Endothelial cell of umbilical vein (primary cell): ENCODE results near the gene BDP1. TPM values are rescaled to one million over a fixed set of nuclear protein-coding genes. Genes with fewer than 3 reads are reported as not detected.

ENCODE experiments used
- BruUV-seq: library from RNA; stranded (reverse); fragments of 400-500 nt; replicated peaks from 2 replicates; lab custom pipeline; 2021; lab: Mats Ljungman, UMichigan
- CTCF ChIA-PET: fragments of 300-600, 350-600 bp; sonication (Branson Sonifier 250); formaldehyde crosslinking; loops from one replicate; lab custom pipeline; 2021; ENCODE audit warnings: antibody characterized with exemption, inconsistent platforms; lab: Charles Lee
- POLR2A ChIA-PET: fragments of 300-600, 350-600 bp; sonication (Branson Sonifier 250); formaldehyde crosslinking; loops from one replicate; lab custom pipeline; 2021; ENCODE audit warnings: antibody characterized with exemption, inconsistent platforms; lab: Charles Lee
- DNase-seq: peaks from one replicate; pipeline ENCODE4 v3.0.0-alpha.2; 2011; ENCODE audit warnings: low read depth, low spot score
- FAIRE-seq: peaks from 2 replicates; lab custom pipeline; 2011; peaks lifted over from hg19 to GRCh38; lab: Jason Lieb, UNC
- H2AFZ ChIP-seq: 2 replicates; pipeline ENCODE4 v1.6.0; 2012; ENCODE audit warnings: low read depth, low read length, control low read depth, inconsistent platforms
- H3K27ac ChIP-seq: 2 replicates; pipeline ENCODE4 v1.5.1; 2011; ENCODE audit warnings: low read depth, mild to moderate bottlenecking, control low read depth, low read length, moderate library complexity; ENCODE audit not compliant: insufficient read depth
- H3K27me3 ChIP-seq, 2 experiments: 2 replicates each; pipeline versions ENCODE4 v1.6.0 to v1.6.1; 2011; ENCODE audit warnings: low read length in 2 of 2, mixed read lengths in 1 of 2; ENCODE audit not compliant: control insufficient read depth in 2 of 2, insufficient read depth in 2 of 2
- H3K36me3 ChIP-seq, 2 experiments: 2 replicates in 1 of 2; 3 replicates in 1 of 2; pipeline ENCODE4 v1.5.1; 2011; ENCODE audit warnings: low read length in 2 of 2, mild to moderate bottlenecking in 1 of 2, moderate library complexity in 1 of 2; ENCODE audit not compliant: control insufficient read depth in 2 of 2, insufficient read depth in 2 of 2; ENCODE audit errors: extremely low read depth in 1 of 2
- H3K4me1 ChIP-seq: 3 replicates; pipeline ENCODE4 v1.5.1; 2011; ENCODE audit warnings: mild to moderate bottlenecking, low read length; ENCODE audit not compliant: control insufficient read depth, insufficient read depth; ENCODE audit errors: extremely low read depth
- H3K4me2 ChIP-seq: 2 replicates; pipeline ENCODE4 v1.6.1; 2011; ENCODE audit warnings: low read length, control low read depth, mixed read lengths; ENCODE audit not compliant: insufficient read depth
- H3K4me3 ChIP-seq, 3 experiments: fragments of 200-600 bp in 1 of 3; sonication (generic), shearing (Covaris generic) in 1 of 3; replicated peaks in 1 of 3; 2 replicates each; pipeline ENCODE4 v1.5.1; 2011 to 2016; ENCODE audit warnings: control low read depth in 3 of 3, low read length in 3 of 3, mild to moderate bottlenecking in 2 of 3, inconsistent platforms in 1 of 3, low read depth in 1 of 3, moderate library complexity in 1 of 3; ENCODE audit not compliant: insufficient read depth in 1 of 3
- H3K79me2 ChIP-seq: 2 replicates; pipeline ENCODE4 v1.6.0; 2012; ENCODE audit warnings: low read length, inconsistent platforms; ENCODE audit not compliant: control insufficient read depth, insufficient read depth
- H3K9ac ChIP-seq: replicated peaks from 2 replicates; pipeline ENCODE3; 2011; ENCODE audit warnings: low read length, control low read depth; ENCODE audit not compliant: insufficient read depth; ENCODE audit errors: extremely low read depth
- H3K9me1 ChIP-seq: replicated peaks from 3 replicates; pipeline ENCODE4 v1.6.0; 2011; ENCODE audit warnings: mild to moderate bottlenecking, low read length; ENCODE audit not compliant: control insufficient read depth, insufficient read depth; ENCODE audit errors: extremely low read depth
- H3K9me3 ChIP-seq: replicated peaks from 2 replicates; pipeline ENCODE4 v1.5.1; 2012; ENCODE audit warnings: low read length, inconsistent platforms; ENCODE audit not compliant: control insufficient read depth, insufficient read depth
- H4K20me1 ChIP-seq: replicated peaks from 2 replicates; pipeline ENCODE3; 2011; ENCODE audit warnings: mild to moderate bottlenecking, low read length; ENCODE audit not compliant: control insufficient read depth, insufficient read depth; ENCODE audit errors: extremely low read depth
- CTCF ChIP-seq, 2 donors: IDR thresholded peaks; 1 replicate in 1 of 2; 2 replicates in 1 of 2; pipeline ENCODE4 v1.5.1; 2011; ENCODE audit warnings: low read length in 2 of 2, mild to moderate bottlenecking in 2 of 2, moderate library complexity in 2 of 2, control low read depth in 1 of 2, inconsistent platforms in 1 of 2, low read depth in 1 of 2; ENCODE audit not compliant: insufficient read depth in 1 of 2; ENCODE audit errors: extremely low read depth in 1 of 2
- EZH2 ChIP-seq: IDR thresholded peaks from 2 replicates; pipeline ENCODE4 v1.6.1; 2012; ENCODE audit warnings: borderline replicate concordance, low read depth, mild to moderate bottlenecking, moderate library complexity, low read length, inconsistent platforms; ENCODE audit not compliant: severe bottlenecking
- FOS ChIP-seq: IDR thresholded peaks from 2 replicates; pipeline ENCODE4 v1.6.1; 2011; ENCODE audit warnings: mild to moderate bottlenecking, low read length, moderate library complexity, borderline replicate concordance; ENCODE audit not compliant: insufficient read depth
- GATA2 ChIP-seq: IDR thresholded peaks from 2 replicates; pipeline ENCODE4 v1.7.0; 2011; ENCODE audit warnings: low read depth, mild to moderate bottlenecking, moderate library complexity, mixed read lengths, low read length; ENCODE audit not compliant: insufficient read length, insufficient read depth
- MAX ChIP-seq: IDR thresholded peaks from 2 replicates; pipeline ENCODE4 v1.6.1; 2011; ENCODE audit not compliant: insufficient read depth, insufficient read length
- MYC ChIP-seq: IDR thresholded peaks from one replicate; pipeline ENCODE4 v1.6.1; 2011; ENCODE audit warnings: mild to moderate bottlenecking, low read depth, low read length
- POLR2A ChIP-seq: IDR thresholded peaks from 2 replicates; pipeline ENCODE4 v1.6.1; 2012; ENCODE audit warnings: low read depth, mild to moderate bottlenecking, control low read depth, low read length
- POLR2AphosphoS5 ChIP-seq: IDR thresholded peaks from 2 replicates; pipeline ENCODE4 v1.6.1; 2012; ENCODE audit warnings: low read depth, mild to moderate bottlenecking, control low read depth, low read length, moderate library complexity; ENCODE audit not compliant: insufficient read depth
- dilution Hi-C: fragments of 300-500 bp; cut with MboI; formaldehyde crosslinking; loops from one replicate; pipeline ENCODE4 v1.15.0; 2019; ENCODE audit warnings: low sequenced_read_pairs; ENCODE audit not compliant: extremely low pct_ligation_motif_present
- intact Hi-C: fragments of 100-400 bp; cut with micrococcal nuclease; formaldehyde crosslinking; loops from one replicate; pipeline ENCODE4 v1.10.0; 2022
- polyA plus RNA-seq, 4 experiments: library from polyadenylated mRNA; depleted of rRNA in 3 of 4; stranded (reverse) in 3 of 4; unstranded in 1 of 4; fragments of >200 nt; gene quantifications; 2 replicates each; pipeline versions ENCODE4 v1.2.1 to v1.2.3, GENCODE V29; 2011 to 2012; ENCODE audit warnings: missing spikeins in 1 of 4
- total RNA-seq: library from RNA; stranded (reverse); gene quantifications from 2 replicates; pipeline ENCODE4 v1.2.3, GENCODE V29; 2021

The BDP1 gene
- total and polyA plus RNA-seq, 2 donors (not counting 3 experiments of a cell fraction or from before 2014, with no cell fraction given): 4.5 to 27.5 TPM

GRCh38 chr5:71528206-71528605 is 72.8 kb downstream of the BDP1 start:
- Histone ChIP-seq H2AFZ (no peak overlapping the region), H3K4me2 (no peak overlapping the region), H3K36me3 (peaks cover 1 to 11% of the 10 kb centered on the region in 2 experiments), H4K20me1 (no peaks in the 10 kb centered on the region), H3K27me3 (no peaks in the 10 kb centered on the region), H3K9me1 (no peaks in the 10 kb centered on the region), H3K4me3 (no peak overlapping the region), H3K4me1 (no peaks in the 10 kb centered on the region), H3K27ac (no peak overlapping the region), H3K9me3 (no peaks in the 10 kb centered on the region), H3K9ac (no peak overlapping the region), H3K79me2 (no peaks in the 10 kb centered on the region)
- FAIRE-seq (no peak), DNase-seq (no peak)
- TF ChIP-seq FOS: no peak
- dilution Hi-C loops: no loop called here
- ChIA-PET CTCF (interaction anchor here (0.9 to 1.4 kb wide), 3 partner anchors 15 to 53 kb away, joined by 3 read pairs; no protein-coding TSS in a partner anchor), POLR2A (no interaction called here)
- intact Hi-C loops: no loop called here
- BruUV-seq: no TSS peak

- CTCF ChIA-PET: interaction anchor here (1.1 to 1.2 kb wide), 2 partner anchors 54 to 228 kb away, joined by 3 to 5 read pairs; no protein-coding TSS in a partner anchor
- Histone ChIP-seq H4K20me1 (no peaks in the 10 kb centered on the region), H3K9me1 (no peaks in the 10 kb centered on the region), H2AFZ (no peak overlapping the region), H3K27ac (no peak overlapping the region), H3K4me1 (no peaks in the 10 kb centered on the region), H3K4me3 (no peak overlapping the region), H3K4me2 (no peak overlapping the region), H3K27me3 (no peaks in the 10 kb centered on the region), H3K9ac (no peak overlapping the region), H3K36me3 (peaks cover 0 to 3% of the 10 kb centered on the region in 2 experiments), H3K79me2 (no peaks in the 10 kb centered on the region), H3K9me3 (no peaks in the 10 kb centered on the region)
- TF ChIP-seq POLR2A (no peak), MAX (no peak), CTCF (IDR thresholded peaks at IDR 0.05; ENCODE audit: extremely low read depth in 1 of 2, insufficient read depth in 1 of 2, low read depth in 1 of 2, low read length in 2 of 2) (no peak), POLR2AphosphoS5 (no peak), EZH2 (no peak), GATA2 (no peak), MYC (no peak)
- intact Hi-C loops: no loop called here
- no TSS peak for BruUV-seq
- POLR2A ChIA-PET: no interaction called here
- DNase-seq: no peak
- FAIRE-seq: no peak
- dilution Hi-C loops: no loop called here
These were observed 74.2 kb downstream of the BDP1 start for GRCh38 chr5:71529682-71530081.
